NCI-H345 treated with DMSO at 0.1 percent for 48 hours (cell line): ENCODE data around the gene SULT2B1.
"Not testable (repeated sequence)": the region's sequence is repeated elsewhere in the genome, so short reads cannot be mapped to it uniquely, and the experiment has no call there.

Experiments used
- DNase-seq: peaks from one replicate; lab custom pipeline; 2025; ENCODE audit not compliant: unreplicated experiment; lab: John Stamatoyannopoulos, UW

SULT2B1 gene

GRCh38 chr19:48556825-48557224, 4.9 kb downstream of the SULT2B1 start:
- no peak for DNase-seq

GRCh38 chr19:48558018-48558684, 6.2 kb downstream of the SULT2B1 start:
- DNase-seq = no peak

GRCh38 chr19:48560095-48560530, 8.1 kb downstream of the SULT2B1 start:
- no peak for DNase-seq

GRCh38 chr19:48561412-48561811, 9.4 kb downstream of the SULT2B1 start:
- no peak for DNase-seq

DNA sequence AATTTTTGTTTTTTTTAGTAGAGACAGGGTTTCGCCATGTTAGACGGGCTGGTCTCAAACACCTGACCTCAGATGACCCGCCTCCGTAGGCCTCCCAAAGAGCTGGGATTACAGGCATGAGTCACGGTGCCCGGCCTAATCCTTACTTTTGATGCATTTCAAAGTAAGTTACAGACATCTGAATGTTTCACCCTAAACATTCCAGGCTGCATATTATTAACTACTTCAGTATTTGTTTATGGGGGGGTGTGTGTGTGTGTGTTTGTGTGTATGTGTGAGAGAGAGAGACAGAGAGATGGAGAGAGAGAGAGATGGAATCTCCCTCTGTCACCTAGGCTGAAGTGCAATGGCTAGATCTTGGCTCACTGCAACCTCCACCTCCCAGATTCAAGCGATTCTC, 13.1 kb downstream of the SULT2B1 start:
- no peak for DNase-seq

DNA sequence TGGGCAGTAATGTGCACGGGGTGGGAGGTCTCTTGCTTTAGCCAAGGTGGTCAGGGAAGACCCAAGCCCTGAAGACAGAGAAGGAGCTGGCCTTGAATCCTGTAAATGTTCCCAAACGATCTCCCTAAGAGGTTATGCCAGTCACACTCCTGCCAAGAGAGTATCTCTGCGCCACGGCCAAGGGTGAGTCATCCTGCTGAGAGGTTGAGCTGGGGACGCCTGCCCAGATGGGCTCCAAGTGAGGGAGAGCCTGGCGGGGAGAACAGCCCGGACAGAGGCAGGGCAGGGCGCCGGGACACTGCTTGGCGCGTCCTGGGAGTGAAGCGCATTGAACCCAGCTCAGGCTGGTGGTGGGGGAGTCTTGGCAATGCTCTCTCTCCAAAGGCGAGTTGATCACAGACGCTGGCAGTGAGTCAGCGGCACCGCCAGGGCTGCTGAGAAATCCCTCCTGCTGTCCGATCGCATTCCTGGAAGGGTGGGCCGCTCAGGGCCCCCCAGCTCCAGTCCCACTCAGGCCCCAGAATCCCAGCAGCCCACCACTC, 16.4 kb downstream of the SULT2B1 start:
- DNase-seq = no peak

GRCh38 chr19:48569814-48570213, 17.8 kb downstream of the SULT2B1 start:
- no peak for DNase-seq

DNA sequence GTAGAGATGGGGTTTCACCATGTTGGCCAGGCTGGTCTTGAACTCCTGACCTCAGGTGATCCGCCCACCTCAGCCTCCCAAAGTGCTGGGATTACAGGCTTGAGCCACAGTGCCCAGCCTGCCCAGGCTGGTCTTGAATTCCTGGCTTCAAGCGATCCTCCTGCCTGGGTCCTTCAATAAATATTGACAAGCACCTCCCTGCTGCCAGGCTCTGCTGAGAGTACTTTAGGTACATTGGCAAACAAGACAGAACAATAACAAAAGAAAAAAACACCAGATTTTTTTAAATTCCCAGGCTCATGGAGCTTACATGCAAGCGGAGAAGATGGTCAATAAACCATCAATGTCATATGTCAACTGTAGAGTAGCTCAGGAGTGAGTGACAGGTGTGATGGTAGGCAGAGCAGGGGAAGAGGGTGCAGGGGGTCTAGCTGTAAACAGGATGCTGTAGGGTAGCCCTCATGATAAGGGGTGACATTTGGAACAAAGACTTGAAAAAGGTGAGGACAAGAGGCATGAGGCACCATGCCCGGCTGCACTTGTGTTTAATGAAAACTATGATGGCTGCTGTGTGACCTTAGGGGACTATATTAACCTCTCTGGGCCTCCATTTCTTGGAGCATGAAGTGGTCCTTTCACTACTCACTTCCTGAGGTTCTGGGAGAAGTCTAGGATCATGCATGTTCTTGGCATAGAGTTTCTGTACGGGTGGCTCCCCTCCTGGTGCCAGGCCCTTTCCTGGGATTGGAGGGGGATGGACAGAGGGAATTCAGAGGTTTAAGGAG, 19.6 kb downstream of the SULT2B1 start:
- peak; percentile 22 for DNase-seq

DNA sequence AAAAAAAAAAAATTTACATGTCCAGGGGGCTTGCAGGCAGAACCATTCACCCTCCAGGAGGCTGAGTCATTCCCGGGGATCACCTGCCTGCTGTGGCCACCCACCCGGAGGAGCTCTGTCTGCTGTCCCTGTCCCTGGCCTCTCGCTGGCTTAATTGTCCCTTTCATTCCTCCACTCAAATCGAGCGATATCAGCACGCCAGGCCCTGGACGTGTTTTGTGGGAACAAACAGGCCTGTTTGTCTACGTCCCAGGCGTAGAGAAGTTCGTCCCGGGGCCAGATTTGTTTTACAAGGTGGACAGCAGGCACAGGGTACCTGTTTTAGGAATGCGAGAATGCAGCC, 21.2 kb downstream of the SULT2B1 start:
- no peak for DNase-seq

DNA sequence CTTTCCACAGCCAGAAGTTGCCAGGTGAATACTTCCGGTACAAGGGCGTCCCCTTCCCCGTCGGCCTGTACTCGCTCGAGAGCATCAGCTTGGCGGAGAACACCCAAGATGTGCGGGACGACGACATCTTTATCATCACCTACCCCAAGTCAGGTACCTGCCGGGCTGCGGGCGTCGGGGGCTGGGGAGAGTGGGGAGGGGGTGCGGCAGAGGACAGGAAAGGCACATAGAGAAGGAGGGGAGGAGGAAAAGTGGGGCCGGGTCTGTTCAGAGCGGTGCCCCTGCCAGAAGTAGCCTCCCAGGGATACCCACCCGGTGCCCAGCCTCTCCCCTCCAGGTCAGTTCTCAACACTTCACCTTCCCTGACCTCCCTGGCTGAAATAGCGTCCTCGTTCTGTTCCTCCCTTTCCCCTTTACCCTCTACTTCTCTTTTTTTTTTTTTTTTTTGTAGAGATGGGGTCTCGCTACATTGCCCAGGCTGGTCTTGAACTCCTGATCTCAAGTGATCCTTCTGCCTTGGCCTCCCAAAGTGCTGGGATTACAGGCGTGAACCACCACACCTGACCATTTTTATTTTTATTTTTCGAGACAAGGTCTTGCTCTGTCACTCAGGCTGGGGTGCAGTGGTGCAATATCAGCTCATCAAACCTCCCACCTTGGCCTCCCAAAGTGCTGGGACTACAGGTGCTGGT, 24.1 kb downstream of the SULT2B1 start:
- DNase-seq = no peak

GRCh38 chr19:48577908-48578307, 25.9 kb downstream of the SULT2B1 start:
- DNase-seq = not testable (repeated sequence)

- no peak for DNase-seq
Observed at GRCh38 chr19:48578891-48579290, 26.9 kb downstream of the SULT2B1 start.

DNA sequence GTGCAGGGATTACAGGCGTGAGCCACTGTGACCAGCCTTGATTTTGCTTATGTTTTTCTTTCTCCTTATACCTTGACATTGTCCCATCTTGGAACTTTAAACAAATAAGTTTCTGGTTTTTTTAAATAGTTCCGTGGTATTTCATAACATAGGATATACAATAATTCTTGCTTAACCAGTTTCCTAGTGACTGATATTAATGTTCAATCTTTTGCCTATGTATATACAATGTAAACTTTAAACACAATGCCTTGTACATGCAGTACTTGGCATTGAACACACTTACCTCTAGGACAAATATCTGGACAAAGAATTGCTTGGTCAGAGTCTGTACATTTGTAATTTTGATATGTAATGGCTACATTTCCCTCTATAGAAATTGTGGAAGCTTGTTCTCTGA, 30.2 kb downstream of the SULT2B1 start:
- no peak for DNase-seq

- DNase-seq = no peak
Observed at GRCh38 chr19:48587387-48587786, 35.4 kb downstream of the SULT2B1 start.

GRCh38 chr19:48588670-48589401, 36.9 kb downstream of the SULT2B1 start:
- peak; percentile 26 for DNase-seq

DNA sequence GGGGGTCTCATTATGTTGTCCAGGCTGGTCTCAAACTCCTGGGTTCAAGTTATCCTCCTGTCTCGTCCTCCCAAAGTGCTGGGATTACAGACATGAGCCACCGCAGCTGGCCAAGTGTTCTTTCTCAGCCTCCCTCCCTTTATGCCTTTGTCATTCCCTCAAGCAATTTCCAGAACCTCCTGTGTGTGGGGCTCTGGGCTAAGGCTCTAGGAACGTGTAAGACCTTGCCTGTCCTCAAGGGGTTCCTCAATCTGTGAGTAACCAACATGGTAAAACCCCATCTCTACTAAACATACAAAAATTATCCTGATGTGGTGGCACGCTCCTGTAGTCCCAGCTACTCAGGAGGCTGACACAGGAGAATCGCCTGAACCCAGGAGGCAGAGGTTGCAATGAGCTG, 39.0 kb downstream of the SULT2B1 start:
- no peak for DNase-seq

DNA sequence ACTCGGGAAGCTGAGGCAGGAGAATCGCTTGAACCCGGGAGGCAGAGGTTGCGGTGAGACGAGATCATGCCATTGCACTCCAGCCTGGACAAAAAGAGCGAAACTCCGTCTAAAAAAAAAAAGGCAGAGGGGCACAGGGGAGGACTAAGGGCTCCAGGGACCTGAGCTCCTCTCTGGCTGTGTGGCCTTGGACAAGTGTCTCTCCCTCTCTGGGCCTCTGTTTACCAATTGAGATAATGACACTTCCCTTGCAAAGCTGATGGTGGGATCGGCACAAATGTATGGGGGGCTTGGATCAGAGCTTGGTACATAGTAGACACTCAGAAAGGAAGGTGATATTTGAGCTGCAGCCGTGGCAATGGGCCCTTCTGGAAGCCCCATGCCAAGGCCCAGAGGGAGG, 43.2 kb downstream of the SULT2B1 start:
- no peak for DNase-seq

DNA sequence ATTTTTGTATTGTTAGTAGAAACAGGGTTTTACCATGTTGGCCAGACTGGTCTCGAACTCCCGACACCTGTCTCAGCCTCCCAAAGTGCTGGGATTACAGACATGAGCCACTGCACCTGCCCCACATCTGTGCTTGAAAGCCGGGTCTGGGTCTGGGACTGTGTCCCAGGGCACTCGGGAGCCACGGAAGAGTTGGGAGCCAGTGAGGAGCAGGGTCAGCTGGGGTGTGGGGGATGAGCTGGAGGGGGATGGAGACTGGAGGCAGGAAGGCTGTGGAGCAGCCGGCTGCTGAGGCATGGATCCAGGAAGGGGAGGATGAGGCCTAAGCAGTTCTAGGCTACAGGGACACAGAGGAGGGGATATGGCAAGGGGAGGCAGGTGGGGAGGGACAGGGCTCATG, 43.9 kb downstream of the SULT2B1 start:
- no peak for DNase-seq

GRCh38 chr19:48596237-48596636, 44.3 kb downstream of the SULT2B1 start:
- DNase-seq = no peak

GRCh38 chr19:48596679-48597465, 44.9 kb downstream of the SULT2B1 start:
- no peak for DNase-seq
